Measurements from ENCODE around the gene DSG4. TPM values are rescaled to one million over a fixed set of nuclear protein-coding genes. Genes with fewer than 3 reads are reported as not detected.

The DSG4 gene
- total RNA-seq, 4 donors from 2014 or later, result 0.22 to 4.5 (median 0.81) TPM

DNA sequence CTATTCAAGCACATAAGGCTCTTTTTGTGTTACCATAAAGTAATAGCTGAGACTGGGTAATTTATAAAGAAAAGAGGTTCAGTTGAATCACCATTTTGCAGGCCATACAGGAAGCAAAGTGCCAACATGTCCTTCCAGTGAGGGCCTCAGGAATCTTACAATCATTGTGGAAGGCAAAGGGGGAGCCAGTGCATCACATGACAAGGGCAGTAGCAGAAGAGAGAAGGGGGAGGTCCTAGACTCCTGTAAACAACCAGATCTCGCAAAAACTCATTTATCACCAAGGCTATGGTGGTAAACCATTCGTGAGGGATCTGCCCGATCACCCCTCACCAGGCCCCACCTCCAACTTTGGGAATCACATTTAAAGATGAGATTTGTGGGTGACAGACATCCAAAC is 16.7 kb downstream of the DSG4 start:
- TF ChIP-seq, protein P1, sequence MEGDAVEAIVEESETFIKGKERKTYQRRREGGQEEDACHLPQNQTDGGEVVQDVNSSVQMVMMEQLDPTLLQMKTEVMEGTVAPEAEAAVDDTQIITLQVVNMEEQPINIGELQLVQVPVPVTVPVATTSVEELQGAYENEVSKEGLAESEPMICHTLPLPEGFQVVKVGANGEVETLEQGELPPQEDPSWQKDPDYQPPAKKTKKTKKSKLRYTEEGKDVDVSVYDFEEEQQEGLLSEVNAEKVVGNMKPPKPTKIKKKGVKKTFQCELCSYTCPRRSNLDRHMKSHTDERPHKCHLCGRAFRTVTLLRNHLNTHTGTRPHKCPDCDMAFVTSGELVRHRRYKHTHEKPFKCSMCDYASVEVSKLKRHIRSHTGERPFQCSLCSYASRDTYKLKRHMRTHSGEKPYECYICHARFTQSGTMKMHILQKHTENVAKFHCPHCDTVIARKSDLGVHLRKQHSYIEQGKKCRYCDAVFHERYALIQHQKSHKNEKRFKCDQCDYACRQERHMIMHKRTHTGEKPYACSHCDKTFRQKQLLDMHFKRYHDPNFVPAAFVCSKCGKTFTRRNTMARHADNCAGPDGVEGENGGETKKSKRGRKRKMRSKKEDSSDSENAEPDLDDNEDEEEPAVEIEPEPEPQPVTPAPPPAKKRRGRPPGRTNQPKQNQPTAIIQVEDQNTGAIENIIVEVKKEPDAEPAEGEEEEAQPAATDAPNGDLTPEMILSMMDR (IDR thresholded peaks at IDR 0.05), result no peak
- TF ChIP-seq POLR2A (IDR thresholded peaks at IDR 0.05), result no peak
- H3K4me3 ChIP-seq (ENCODE audit: low read depth, poor library complexity, severe bottlenecking), result no peak overlapping the region
- DNase-seq (ENCODE audit: low spot score in 2 of 2), result no peak
- intact Hi-C loops (cut with DNase I; ENCODE audit: low total_unique reads), result no loop called here
- 76 to 94% methylated on average over 3 of the region's 3 CpGs for WGBS, 2 donors

DNA sequence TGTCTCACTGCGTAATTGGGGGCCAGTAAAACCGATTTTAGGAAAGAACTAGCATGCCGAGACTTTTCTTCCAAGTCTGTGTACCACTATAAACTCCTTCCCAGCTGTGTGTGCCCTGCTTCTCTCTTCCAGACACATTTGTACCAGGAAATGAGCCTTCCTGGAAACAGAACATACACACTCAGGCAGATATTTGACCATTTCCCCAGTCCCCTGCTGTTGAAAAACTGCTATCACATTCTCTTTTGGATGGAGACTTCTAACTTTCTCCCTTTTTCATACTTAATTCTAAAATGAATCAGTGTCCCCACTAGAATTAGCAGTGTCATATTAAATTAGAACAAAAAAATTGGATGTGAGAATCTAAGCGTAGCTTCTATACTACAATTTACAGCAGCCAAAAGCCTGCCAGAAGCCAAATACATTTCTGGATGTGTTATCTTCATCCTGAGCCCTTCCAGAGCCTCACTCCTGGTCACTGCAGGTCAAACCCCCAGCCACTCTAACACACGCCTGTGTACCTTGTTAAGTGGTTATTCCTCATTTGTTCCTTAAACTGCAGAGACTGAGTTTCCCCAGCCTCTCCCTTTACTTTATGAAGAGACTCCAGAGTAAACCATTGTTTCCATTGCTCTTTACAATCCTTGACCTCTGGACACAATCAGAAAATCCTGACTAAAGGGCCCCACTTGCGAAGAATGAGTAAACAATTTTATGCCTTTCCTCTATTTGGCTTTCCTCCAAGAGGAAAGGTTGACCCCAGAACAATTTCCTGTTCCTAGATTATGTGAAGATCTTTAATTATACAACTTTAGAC is 20.4 kb downstream of the DSG4 start:
- intact Hi-C loops (cut with DNase I; ENCODE audit: low total_unique reads), result no loop called here
- 65 to 69% methylated on average over 6 of the region's 6 CpGs for WGBS, 2 donors
- H3K4me3 ChIP-seq (ENCODE audit: low read depth, poor library complexity, severe bottlenecking), result no peak overlapping the region
- TF ChIP-seq, protein P1 (IDR thresholded peaks at IDR 0.05), result no peak
- TF ChIP-seq POLR2A (IDR thresholded peaks at IDR 0.05), result no peak
- DNase-seq (ENCODE audit: low spot score in 2 of 2), result no peak

DNA sequence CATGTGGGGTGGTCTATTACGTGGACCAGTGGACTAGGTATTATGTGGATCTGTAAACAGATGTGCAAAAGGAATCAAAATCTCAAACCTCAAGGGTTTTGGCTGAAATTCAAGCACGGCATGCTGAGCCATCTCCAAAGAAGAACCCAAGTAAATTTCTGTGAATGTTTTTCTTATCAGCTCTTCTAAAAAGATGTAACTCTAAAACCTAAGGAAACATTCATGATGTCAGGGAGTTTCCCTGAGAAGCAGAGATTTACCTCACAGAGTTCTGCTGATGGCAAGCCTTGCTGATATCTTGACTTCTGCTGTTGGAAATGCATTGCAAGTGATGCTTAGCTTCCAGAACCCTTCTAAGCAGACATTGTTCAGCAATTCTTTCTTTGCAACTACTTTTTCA is 21.6 kb downstream of the DSG4 start:
- TF ChIP-seq, protein P1 (IDR thresholded peaks at IDR 0.05), result no peak
- TF ChIP-seq POLR2A (IDR thresholded peaks at IDR 0.05), result no peak
- intact Hi-C loops (cut with DNase I; ENCODE audit: low total_unique reads), result no loop called here

DNA sequence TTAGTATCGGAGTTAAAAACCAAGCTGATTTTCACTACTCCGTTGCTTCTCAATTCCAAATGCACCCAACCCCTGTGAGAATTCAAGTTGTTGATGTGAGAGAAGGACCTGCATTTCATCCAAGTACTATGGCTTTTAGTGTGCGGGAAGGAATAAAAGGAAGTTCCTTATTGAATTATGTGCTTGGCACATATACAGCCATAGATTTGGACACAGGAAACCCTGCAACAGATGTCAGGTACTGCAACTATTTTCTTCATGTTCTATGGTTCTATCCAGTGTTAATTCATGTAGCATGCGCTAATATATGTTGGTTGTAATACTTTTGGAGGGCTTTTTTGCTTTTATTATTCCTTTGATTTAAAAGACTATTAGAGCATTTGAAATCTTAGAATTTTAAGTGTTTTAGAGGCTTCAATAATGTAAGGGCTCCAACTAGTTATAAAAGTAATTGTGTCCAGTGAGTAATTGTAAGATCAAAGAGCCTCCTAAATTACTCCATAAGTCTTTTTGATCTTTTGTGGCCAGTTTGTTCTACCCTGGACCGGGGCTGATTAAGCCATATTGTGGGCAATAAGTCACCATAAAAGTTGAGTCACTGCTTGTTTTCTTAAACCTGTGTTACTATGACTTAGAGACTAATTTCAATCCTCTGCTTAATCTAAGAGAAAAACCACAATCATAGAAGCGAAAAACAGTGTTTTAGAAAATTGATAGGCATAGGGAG is 22.9 kb downstream of the DSG4 start:
- TF ChIP-seq POLR2A (IDR thresholded peaks at IDR 0.05), result no peak
- TF ChIP-seq, protein P1 (IDR thresholded peaks at IDR 0.05), result no peak
- intact Hi-C loops (cut with DNase I; ENCODE audit: low total_unique reads), result no loop called here
- no peak for DNase-seq (ENCODE audit: low spot score in 2 of 2)
- 32 to 44% methylated on average over 6 of the region's 6 CpGs for WGBS, 2 donors
- H3K4me3 ChIP-seq (ENCODE audit: low read depth, poor library complexity, severe bottlenecking), result no peak overlapping the region

More for the DNA sequence above, 21.6 kb downstream of the DSG4 start:
- no peak overlapping the region for H3K4me3 ChIP-seq (ENCODE audit: low read depth, poor library complexity, severe bottlenecking)
- WGBS, 2 donors, result 57 to 58% methylated on average over 2 of the region's 2 CpGs
- DNase-seq (ENCODE audit: low spot score in 2 of 2), result no peak

DNA sequence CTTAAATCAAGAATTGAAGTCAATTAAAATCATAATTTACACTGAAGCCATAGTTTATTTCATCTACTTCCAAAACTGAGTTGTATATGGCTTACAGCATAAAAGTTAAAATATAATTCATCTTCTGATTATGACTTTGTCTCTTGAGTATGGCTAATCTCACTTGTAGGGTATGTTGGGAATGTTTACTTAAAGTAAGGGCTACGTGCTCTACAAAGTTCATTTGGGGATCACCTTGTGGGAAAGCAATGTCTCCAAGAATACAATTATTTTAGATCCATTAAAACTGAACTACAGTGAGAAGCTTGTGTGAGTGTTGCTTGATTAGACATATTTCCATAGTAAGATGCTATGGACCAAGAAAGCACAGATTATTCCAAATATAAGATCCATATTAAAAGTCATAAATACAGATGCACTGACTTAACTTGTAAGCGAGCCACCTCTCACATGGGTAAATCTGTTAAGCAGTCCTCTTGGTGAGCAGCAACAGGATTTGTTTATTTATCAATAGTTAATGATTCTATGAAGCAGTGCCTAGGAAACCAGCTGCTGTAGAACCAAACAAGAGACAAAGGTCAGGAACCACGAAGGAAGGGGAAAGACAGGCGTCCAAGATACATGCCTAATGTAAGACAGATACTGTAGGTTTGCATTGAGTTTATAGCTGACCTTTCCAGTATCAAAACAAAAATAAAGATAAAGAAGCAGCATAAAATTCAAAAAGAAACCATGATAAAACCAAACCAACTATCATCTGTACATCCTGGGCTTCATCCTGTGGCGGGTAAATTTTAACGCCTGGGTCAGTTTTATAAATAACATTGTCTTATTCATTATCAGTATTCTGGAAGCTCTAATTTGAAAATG is 24.8 kb downstream of the DSG4 start:
- TF ChIP-seq, protein P1 (IDR thresholded peaks at IDR 0.05), result no peak
- no peak for TF ChIP-seq POLR2A (IDR thresholded peaks at IDR 0.05)
- 84% methylated on average over 6 of the region's 6 CpGs for WGBS, 2 donors
- no peak overlapping the region for H3K4me3 ChIP-seq (ENCODE audit: low read depth, poor library complexity, severe bottlenecking)
- intact Hi-C loops (cut with DNase I; ENCODE audit: low total_unique reads), result no loop called here
- no peak for DNase-seq (ENCODE audit: low spot score in 2 of 2)

All from lower leg skin (tissue), 4 donors.